Ovary (tissue), 9 donors: ENCODE results near the gene CD79A. TPM values are rescaled to one million over a fixed set of nuclear protein-coding genes. Genes with fewer than 3 reads are reported as not detected.
"Not testable (repeated sequence)": the region's sequence is repeated elsewhere in the genome, so short reads cannot be mapped to it uniquely, and the experiment has no call there.

Source experiments
- DNase-seq, 5 donors: peaks; one replicate each; pipeline ENCODE4 v3.0.0-alpha.2; 2019 to 2020
- H3K27ac ChIP-seq, 2 donors: fragments of 200-600 bp; one replicate each; pipeline versions ENCODE4 v1.5.1 to v1.8.0; 2019 to 2022
- H3K27me3 ChIP-seq: fragments of 200-600 bp; one replicate; pipeline ENCODE4 v1.8.0; 2022
- H3K36me3 ChIP-seq: fragments of 200-600 bp; sonication (generic); one replicate; pipeline ENCODE4 v1.5.1; 2019
- H3K4me1 ChIP-seq: one replicate; pipeline ENCODE4 v1.8.1; 2013; ENCODE audit warnings: mild to moderate bottlenecking, moderate library complexity; ENCODE audit not compliant: insufficient read depth
- H3K4me3 ChIP-seq: fragments of 200-600 bp; sonication (generic); one replicate; pipeline ENCODE4 v1.5.1; 2017
- H3K9me3 ChIP-seq, 2 donors: fragments of 200-600 bp in 1 of 2; sonication (generic) in 1 of 2; one replicate each; pipeline versions ENCODE4 v1.5.1 to v1.8.1; 2013 to 2019; ENCODE audit warnings: mild to moderate bottlenecking in 1 of 2, moderate library complexity in 1 of 2
- EP300 ChIP-seq: sonication (generic); formaldehyde crosslinking; IDR thresholded peaks from one replicate; pipeline ENCODE4 v1.6.1; 2017; ENCODE audit warnings: antibody characterized with exemption
- POLR2A ChIP-seq: fragments of 450-650 bp; IDR thresholded peaks from one replicate; pipeline ENCODE4 v1.6.1; 2017; ENCODE audit warnings: antibody characterized with exemption, mild to moderate bottlenecking, moderate library complexity
- WGBS, 3 donors: extraction: QIAGEN DNeasy Blood & Tissue Kit in 1 of 3; methylation state at CpG; one replicate each; pipeline versions ENCODE4 v1.1.5 to v1.1.7; 2013 to 2017; 5-methylcytosine and 5-hydroxymethylcytosine counted together
- intact Hi-C, 4 donors: fragments of 100-400 bp; cut with DNase I; formaldehyde crosslinking; loops; one replicate each; pipeline versions ENCODE4 v1.11.0 to v1.15.1; 2022 to 2023
- polyA plus RNA-seq, 2 donors: library from polyadenylated mRNA; stranded (reverse); fragments of 200-250 nt in 1 of 2; fragments of 350-450 nt in 1 of 2; fragmentation: Illumina TruSeq in 1 of 2; extraction: RNeasy Lipid Tissue Mini Kit (QIAGEN cat#74804) in 1 of 2; gene quantifications; one replicate each; pipeline ENCODE4 v1.2.3, GENCODE V29; 2013 to 2014
- total RNA-seq, 7 donors: library from RNA; depleted of rRNA in 2 of 7; stranded (reverse); fragments of >200 nt in 2 of 7; fragmentation: NEBNext Ultra II Directional in 3 of 7; extraction: Animal tissue kit (Norgen Biotek cat#: 25700) in 3 of 7; gene quantifications; one replicate each; pipeline versions ENCODE4 v1.1.0 to v1.2.4, GENCODE V29; 2016 to 2023
- TF ChIP-seq, protein P1 (sequence below), 3 donors: fragments of 450-650 bp in 2 of 3; fragments of 200-600 bp in 1 of 3; IDR thresholded peaks; one replicate each; pipeline versions ENCODE4 v1.5.1 to v1.8.0; 2016 to 2022; ENCODE audit warnings: antibody characterized with exemption in 3 of 3, mild to moderate bottlenecking in 1 of 3
- donor health status: DM: no; HTN: no; CAD: no; lungs with moderate emphysema.
- donor health status: DM: no; HTN: no; CAD: no.
- donor health status: Bipolar disorder and iron deficiency.
- donor health status: DM: yes; HTN: yes; CAD: no.
- donor health status: DM: no; HTN: no; CAD: no.
- donor health status: DM: yes; HTN: yes; CAD: no.

Gene CD79A
- total and polyA plus RNA-seq, 9 donors: 0.25 to 1.4 (median 0.63) TPM; not detected in 1

DNA sequence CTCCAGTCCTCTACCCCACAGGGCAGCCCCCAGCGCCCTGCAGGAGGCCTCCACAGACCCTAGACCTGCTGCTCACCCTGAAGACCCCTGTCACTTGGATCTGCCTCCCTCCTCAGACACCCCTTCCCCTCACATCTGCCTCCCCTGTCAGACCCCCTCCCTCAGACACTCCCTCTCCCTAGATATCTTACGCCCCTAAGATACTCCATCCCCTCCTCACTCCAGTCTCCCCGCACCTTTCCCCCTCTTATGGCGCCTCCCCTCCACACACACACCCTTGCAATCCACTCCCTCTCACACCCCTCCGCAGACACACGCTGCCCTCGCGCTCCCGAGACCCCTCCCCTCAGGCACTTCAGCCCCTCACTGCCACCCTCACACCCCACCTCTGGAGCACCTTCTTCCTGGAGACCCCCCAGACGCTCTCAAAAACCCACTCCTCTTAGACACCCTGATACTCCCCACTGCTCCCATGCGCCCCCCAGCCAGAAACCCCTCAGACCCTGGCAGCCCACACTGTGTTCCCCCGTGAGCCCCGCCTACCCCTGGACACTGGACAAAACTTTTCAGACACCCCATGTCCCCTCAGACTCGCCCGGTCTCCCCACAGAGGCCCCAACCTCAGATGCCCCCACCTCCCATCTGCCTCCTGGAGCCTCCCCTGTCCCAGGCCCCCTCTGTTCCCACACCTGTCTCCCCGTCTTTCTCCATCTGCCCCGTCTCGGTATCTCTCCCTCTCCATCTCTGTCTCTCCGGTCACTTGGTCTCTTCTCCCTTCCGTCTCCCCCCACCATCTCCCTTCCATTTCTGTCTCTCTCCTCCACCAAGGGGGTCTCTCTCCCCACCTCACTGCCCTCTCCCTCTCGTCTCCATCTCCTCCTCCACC is 36.7 kb downstream of the CD79A start:
- Histone ChIP-seq H3K36me3 (no peaks in the 10 kb centered on the region), H3K27me3 (peaks cover 3% of the 10 kb centered on the region), H3K9me3 (no peaks in the 10 kb centered on the region), H3K4me3 (no peak overlapping the region), H3K4me1 (no peaks in the 10 kb centered on the region), H3K27ac (no peak overlapping the region)
- DNase-seq: no peak
- TF ChIP-seq POLR2A: no peak
- TF ChIP-seq EP300: no peak
- TF ChIP-seq, protein P1, sequence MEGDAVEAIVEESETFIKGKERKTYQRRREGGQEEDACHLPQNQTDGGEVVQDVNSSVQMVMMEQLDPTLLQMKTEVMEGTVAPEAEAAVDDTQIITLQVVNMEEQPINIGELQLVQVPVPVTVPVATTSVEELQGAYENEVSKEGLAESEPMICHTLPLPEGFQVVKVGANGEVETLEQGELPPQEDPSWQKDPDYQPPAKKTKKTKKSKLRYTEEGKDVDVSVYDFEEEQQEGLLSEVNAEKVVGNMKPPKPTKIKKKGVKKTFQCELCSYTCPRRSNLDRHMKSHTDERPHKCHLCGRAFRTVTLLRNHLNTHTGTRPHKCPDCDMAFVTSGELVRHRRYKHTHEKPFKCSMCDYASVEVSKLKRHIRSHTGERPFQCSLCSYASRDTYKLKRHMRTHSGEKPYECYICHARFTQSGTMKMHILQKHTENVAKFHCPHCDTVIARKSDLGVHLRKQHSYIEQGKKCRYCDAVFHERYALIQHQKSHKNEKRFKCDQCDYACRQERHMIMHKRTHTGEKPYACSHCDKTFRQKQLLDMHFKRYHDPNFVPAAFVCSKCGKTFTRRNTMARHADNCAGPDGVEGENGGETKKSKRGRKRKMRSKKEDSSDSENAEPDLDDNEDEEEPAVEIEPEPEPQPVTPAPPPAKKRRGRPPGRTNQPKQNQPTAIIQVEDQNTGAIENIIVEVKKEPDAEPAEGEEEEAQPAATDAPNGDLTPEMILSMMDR (IDR thresholded peaks at IDR 0.05): no peak
- intact Hi-C loops: no loop called here
- 3 to 7% (median 5%) methylated on average over 21 of the region's 21 CpGs for WGBS, 3 donors

- intact Hi-C loops, DNase-seq, H3K9me3 ChIP-seq, H3K4me3 ChIP-seq, H3K36me3 ChIP-seq, H3K4me1 ChIP-seq, H3K27me3 ChIP-seq, H3K27ac ChIP-seq: not testable (repeated sequence)
- 0 to 4% (median 2%) methylated on average over 5 of the region's 5 CpGs for WGBS, 3 donors
Observed at GRCh38 chr19:41914424-41914834, 37.4 kb downstream of the CD79A start.

- no peaks in the 10 kb centered on the region for H3K9me3 ChIP-seq
- no peak overlapping the region for H3K27ac ChIP-seq
- no peak for TF ChIP-seq EP300
- TF ChIP-seq, protein P1 (IDR thresholded peaks at IDR 0.05): no peak
- TF ChIP-seq POLR2A: no peak
- no peaks in the 10 kb centered on the region for H3K36me3 ChIP-seq
- H3K27me3 ChIP-seq: peaks cover 3% of the 10 kb centered on the region
- H3K4me1 ChIP-seq: no peaks in the 10 kb centered on the region
- intact Hi-C loops: no loop called here
- WGBS, 3 donors: 3 to 4% (median 3%) methylated on average over 32 to 38 of the region's 38 CpGs
- no peak for DNase-seq
- no peak overlapping the region for H3K4me3 ChIP-seq
Observed at GRCh38 chr19:41915021-41915775, 38.1 kb downstream of the CD79A start.

GRCh38 chr19:41915776-41916414 is 38.8 kb downstream of the CD79A start:
- DNase-seq: no peak
- H3K9me3 ChIP-seq: no peaks in the 10 kb centered on the region
- H3K36me3 ChIP-seq: no peaks in the 10 kb centered on the region
- TF ChIP-seq POLR2A: no peak
- TF ChIP-seq, protein P1 (IDR thresholded peaks at IDR 0.05): no peak
- no peak for TF ChIP-seq EP300
- no peak overlapping the region for H3K27ac ChIP-seq
- H3K27me3 ChIP-seq: peaks cover 3% of the 10 kb centered on the region
- H3K4me3 ChIP-seq: no peak overlapping the region
- 24 to 33% (median 28%) methylated on average over 27 of the region's 27 CpGs for WGBS, 3 donors
- intact Hi-C loops: no loop called here
- H3K4me1 ChIP-seq: no peaks in the 10 kb centered on the region
